Measurements from ENCODE around the gene EXTL2.
A peak's percentile ranks its signal among the peaks of the same experiment; 100 is the strongest.
"Not testable (repeated sequence)": the region's sequence is repeated elsewhere in the genome, so short reads cannot be mapped to it uniquely, and the experiment has no call there.

The EXTL2 gene

DNA sequence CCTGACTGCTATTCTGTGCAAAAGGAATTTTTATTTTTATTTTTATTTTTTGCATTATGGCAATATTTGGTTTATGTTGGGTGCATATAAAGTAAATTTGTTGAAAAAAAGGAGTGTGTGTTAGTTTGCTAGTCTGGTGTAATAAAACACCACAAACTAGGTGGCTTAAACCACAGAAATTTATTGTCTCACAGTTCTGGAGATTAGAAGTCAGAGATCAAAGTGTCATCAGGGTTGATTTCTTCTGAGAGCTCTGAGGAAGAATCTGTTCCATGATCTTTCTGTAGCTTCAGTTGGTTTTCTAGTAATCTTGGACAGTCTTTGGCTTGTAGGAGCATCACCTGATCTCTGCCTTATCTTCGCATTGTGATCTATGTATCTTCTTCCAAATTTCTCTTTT, 7.7 kb upstream of the EXTL2 start:
- no peak for DNase-seq (ENCODE audit: low read depth in 2 of 2)

- peak; percentile 5 to 29 for DNase-seq (ENCODE audit: low read depth in 2 of 2)
These were observed 1.9 kb upstream of the EXTL2 start for GRCh38 chr1:100896481-100896982.

DNA sequence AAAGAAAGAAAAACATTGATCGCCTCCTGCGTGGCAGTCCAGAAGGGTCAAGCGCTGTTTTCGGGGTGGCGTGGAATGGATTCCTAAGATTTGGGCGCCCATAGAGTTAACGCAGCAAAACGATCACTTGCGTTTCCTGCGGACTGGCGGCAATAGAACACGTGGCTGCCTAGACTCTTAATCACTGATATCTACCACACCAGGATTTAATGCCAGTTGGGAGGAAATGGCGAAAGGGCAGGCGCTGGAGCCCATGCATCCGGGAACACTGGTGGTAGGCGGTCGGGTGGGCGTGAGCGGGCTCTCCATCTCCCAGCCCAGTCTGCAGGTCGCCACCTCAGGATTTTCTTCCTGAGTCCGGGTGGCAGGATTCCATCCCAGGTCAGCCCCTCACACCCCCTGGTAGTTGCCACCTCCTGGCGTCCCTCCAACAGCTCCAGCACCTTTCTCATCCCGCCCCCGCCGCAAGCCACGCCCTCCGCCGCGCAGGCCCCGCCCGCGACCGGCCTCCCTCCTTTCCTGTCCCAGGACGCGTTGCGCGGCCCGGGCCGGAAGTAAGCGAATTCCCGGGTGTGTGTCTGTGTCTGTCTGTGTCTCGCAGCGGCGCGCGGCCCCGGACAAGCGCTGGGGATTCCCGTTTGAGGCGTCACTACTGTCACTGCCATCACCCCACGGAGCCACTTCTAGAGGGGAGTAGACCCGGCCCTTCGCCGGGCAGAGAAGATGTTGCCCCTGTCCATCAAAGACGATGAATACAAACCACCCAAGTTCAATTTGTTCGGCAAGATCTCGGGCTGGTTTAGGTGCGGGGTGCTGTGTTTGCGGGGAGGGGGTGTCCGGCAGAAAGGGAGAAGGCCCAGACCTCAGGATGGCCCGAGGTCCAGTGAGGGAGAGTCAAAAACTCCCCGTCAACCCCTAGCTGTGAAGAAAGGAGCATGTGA, 1.2 kb upstream of the EXTL2 start, which contains the start of gene SLC30A7:
TSS of gene SLC30A7 (plus strand) at position 551 of the 941 bp plus-strand sequence. CDS start at position 724, 173 bp downstream.
- DNase-seq (ENCODE audit: low read depth in 2 of 2), result peak; percentile 97

DNA sequence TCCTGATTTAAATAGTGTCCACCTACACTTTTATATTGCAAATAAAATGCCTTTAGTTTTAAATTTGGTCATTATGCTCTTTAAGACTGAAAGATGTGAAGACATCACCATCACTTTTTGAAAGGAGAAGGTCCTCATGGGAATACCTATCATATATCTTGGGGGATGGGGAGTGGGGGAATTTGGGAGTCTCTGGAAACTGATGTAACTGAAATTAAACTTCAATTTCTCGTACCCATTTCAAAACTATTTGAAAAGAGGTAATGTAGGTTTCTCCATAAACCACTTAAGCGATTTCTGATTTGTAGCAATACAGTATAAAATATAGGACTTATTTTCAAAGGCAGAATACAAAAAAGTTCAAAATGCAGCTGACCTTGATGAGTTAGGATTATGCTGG, 924 bp downstream of the EXTL2 start:
- DNase-seq (ENCODE audit: low read depth in 2 of 2), result no peak

GRCh38 chr1:100892554-100892953, 2.1 kb downstream of the EXTL2 start:
- no peak for DNase-seq (ENCODE audit: low read depth in 2 of 2)

DNA sequence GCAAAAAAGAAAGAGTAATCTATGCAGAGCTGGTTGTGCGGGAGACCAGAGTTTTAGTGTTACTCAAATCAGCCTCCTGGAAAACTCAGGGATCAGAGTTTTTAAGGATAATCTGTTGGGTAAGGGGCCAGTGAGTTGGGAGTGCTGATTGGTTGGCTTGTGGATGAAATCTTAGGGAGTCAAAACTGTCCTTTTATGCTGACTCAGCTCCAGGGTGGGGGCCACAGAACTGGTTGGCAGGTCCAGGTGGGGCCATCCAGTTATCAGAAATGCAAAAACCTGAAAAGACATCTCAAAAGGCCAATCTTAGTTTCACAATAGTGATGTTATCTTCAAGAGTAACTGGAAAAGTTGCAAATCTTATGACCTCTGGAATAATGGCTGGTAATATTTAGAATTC, 3.3 kb downstream of the EXTL2 start:
- no peak for DNase-seq (ENCODE audit: low read depth in 2 of 2)

DNA sequence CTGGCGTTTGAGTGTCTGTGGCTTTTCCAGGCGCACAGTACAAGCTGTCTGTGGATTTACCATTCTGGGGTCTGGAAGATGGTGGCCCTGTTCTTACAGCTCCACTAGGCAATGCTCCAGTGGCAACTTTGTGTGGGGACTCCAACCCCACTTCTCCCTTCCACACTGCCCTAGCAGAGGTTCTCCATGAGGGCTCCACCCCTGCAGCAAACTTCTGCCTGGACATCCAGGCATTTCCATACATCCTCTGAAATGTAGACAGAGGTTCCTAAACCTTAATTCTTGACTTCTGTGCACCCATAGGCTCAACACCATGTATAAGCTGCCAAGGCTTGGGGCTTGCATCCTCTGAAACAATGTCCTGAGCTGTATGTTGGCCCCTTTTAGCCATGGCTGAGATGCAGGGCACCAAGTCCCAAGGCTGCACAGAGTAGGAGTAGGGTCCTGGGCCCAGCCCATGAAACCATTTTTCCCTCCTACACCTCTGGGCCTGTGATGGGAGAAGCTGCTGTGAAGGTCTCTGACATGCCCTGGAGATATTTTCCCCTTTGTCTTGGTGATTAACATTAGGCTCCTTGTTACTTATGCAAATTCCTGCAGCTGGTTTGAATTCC, 4.7 kb downstream of the EXTL2 start:
- not testable (repeated sequence) for DNase-seq (ENCODE audit: low read depth in 2 of 2)

DNA sequence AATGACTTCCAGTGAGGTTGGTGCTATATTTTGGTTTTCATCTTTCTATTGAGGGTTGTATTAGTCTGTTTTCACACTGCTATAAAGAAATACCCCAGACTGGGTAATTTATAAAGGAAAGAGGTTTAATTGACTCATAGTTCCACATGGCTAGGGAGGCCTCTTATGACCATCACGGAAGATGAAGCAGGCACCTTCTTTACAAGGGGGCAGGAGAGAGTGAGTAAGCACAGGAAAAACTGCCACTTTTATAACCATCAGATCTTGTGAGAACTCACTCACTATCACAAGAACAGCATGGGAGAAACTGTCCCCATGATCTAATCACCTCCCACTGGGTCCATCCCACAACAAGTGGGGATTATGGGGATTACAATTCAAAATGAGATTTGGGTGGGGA, 5.6 kb downstream of the EXTL2 start:
- not testable (repeated sequence) for DNase-seq (ENCODE audit: low read depth in 2 of 2)

GRCh38 chr1:100883963-100884362, 10.7 kb downstream of the EXTL2 start:
- no peak for DNase-seq (ENCODE audit: low read depth in 2 of 2)

GRCh38 chr1:100882698-100883097, 11.9 kb downstream of the EXTL2 start:
- DNase-seq (ENCODE audit: low read depth in 2 of 2), result no peak

DNA sequence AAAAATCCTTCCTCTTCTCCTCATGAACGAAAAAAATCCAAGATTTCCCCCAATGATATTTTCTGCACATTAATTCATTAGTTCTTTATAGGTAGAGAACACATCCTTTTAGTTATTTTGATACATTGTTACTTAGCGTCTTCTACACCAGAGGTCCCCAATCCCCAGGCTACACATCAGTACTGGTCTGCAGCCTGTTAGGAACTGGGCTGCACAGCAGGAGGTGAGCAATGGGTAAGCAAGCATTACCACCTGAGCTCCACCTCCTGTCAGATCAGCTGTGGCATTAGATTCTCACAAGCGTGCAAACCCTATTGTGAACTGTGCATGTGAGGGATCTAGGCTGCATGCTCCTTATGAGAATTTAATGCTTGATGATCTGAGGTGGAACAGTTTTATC, 13.0 kb downstream of the EXTL2 start:
- DNase-seq (ENCODE audit: low read depth in 2 of 2), result no peak

- no peak for DNase-seq (ENCODE audit: low read depth in 2 of 2)
These were observed 15.2 kb downstream of the EXTL2 start for GRCh38 chr1:100879422-100879821.

GRCh38 chr1:100876291-100876690, 18.4 kb downstream of the EXTL2 start:
- DNase-seq (ENCODE audit: low read depth in 2 of 2), result no peak

GRCh38 chr1:100875228-100875627, 19.4 kb downstream of the EXTL2 start:
- no peak for DNase-seq (ENCODE audit: low read depth in 2 of 2)

DNA sequence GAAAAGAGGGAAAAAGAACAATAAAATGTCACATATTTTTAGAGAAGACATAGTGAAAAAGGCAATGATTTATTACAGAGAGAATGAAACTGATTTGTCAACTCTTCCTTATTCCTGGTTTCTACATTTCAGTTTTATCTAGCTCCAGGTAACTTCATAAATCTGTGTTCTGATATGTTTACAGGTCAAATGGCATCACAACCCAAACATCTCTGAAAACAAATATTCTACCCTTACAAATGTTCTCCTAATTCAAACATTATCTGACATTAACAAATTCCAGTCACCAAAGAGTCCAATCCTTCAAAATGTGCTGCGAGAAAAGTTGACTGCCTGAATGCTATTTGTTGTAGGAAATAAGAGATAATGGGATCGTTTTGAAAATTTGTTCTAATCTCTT, 20.2 kb downstream of the EXTL2 start:
- DNase-seq (ENCODE audit: low read depth in 2 of 2), result no peak

DNA sequence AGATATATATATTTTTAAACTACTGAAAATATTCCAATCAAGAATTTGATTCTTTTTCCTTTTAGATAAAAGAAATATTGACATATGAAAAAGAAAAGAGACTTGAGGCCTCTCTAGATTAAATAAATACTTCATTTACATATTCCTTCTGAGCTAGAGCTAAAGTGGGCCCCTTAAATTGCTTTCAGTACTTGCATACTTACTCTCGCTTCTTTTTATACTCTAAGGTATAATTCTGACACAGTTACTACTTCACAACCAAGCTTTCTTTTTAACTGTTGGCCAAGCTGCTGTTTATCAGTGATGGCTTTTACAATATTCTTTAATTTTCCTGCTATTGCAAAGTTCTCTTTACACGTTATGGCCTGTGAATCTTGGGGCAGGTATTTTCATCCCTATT, 24.6 kb downstream of the EXTL2 start:
- DNase-seq (ENCODE audit: low read depth in 2 of 2), result no peak

- DNase-seq (ENCODE audit: low read depth in 2 of 2), result no peak
These were observed 26.2 kb downstream of the EXTL2 start for GRCh38 chr1:100868364-100868995.

- no peak for DNase-seq (ENCODE audit: low read depth in 2 of 2)
These were observed 27.8 kb downstream of the EXTL2 start for GRCh38 chr1:100866901-100867206.

GRCh38 chr1:100866041-100866900, 28.4 kb downstream of the EXTL2 start:
- DNase-seq (ENCODE audit: low read depth in 2 of 2), result no peak

DNA sequence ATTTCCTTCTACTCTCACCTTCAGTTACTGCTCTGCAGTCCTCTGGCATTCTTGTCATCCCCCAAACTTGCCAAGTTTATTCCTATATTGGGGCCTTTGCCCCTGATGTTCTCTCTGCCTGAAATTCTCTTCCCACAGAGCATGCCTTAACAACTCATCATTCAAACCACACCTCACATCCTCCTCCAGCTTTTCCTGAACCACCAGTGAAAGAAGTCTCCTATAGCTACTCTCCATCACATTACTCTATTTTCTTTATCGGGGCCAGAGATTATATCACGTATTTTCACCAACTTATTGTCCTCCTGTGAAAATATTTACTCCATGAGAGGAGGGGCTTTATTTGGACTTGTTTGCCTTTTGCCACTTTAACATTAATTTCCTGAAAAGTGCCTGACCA, 32.1 kb downstream of the EXTL2 start:
- no peak for DNase-seq (ENCODE audit: low read depth in 2 of 2)

DNA sequence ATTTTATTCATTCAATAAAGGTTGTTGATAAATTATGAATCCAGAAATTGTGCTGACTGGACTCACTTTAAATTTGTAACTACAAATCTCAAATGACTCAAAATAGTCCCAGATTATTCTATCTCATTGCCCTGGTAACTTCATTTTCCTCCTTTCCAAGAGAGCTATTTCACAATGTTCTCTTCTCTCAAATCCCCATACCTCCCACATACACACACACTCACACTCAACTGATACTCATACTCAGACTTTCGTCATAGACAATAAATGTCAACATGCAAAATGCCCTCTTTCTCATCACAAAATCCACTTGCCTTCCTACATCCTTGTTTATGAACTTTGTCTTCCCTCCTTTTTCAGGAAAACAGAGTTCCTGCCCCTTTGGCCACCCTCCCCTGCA, 33.3 kb downstream of the EXTL2 start:
- DNase-seq (ENCODE audit: low read depth in 2 of 2), result no peak
